Stimulated activated memory B cell treated with anti-CD40 and anti-IgM and Interleukin-4, amounts not matched to agents 10 μg/mL and 1 μg/mL and 100 μg/mL, for 72 hours (primary cell): Measurements from ENCODE around the gene TRABD2B.

Experiments used
- ATAC-seq: fragments of 150-1000 bp; cut with Tn5 transposase; 2 replicates; pipeline ENCODE4 v1.10.0; 2021
- H3K27ac Mint-ChIP-seq: one replicate; pipeline ENCODE4 v1.8.0; 2022; ENCODE audit warnings: mild to moderate bottlenecking, mixed read lengths
- H3K27me3 Mint-ChIP-seq: one replicate; pipeline ENCODE4 v1.8.0; 2022; ENCODE audit warnings: mixed read lengths
- H3K36me3 Mint-ChIP-seq: one replicate; pipeline ENCODE4 v1.8.0; 2022; ENCODE audit warnings: mixed read lengths
- H3K4me1 Mint-ChIP-seq: one replicate; pipeline ENCODE4 v1.8.0; 2022; ENCODE audit warnings: mixed read lengths
- H3K4me3 Mint-ChIP-seq: one replicate; pipeline ENCODE4 v1.8.0; 2022; ENCODE audit warnings: mild to moderate bottlenecking, moderate library complexity, mixed read lengths
- H3K9me3 Mint-ChIP-seq: one replicate; pipeline ENCODE4 v1.8.0; 2022; ENCODE audit warnings: mixed read lengths

TRABD2B gene

GRCh38 chr1:47759251-47759935 is 237.8 kb downstream of the TRABD2B start:
- Mint-ChIP-seq H3K36me3 (no peaks in the 10 kb centered on the region), H3K27me3 (peaks cover 34% of the 10 kb centered on the region), H3K9me3 (no peaks in the 10 kb centered on the region), H3K4me3 (no peak overlapping the region), H3K4me1 (no peaks in the 10 kb centered on the region), H3K27ac (no peak overlapping the region)
- ATAC-seq, result no peak

DNA sequence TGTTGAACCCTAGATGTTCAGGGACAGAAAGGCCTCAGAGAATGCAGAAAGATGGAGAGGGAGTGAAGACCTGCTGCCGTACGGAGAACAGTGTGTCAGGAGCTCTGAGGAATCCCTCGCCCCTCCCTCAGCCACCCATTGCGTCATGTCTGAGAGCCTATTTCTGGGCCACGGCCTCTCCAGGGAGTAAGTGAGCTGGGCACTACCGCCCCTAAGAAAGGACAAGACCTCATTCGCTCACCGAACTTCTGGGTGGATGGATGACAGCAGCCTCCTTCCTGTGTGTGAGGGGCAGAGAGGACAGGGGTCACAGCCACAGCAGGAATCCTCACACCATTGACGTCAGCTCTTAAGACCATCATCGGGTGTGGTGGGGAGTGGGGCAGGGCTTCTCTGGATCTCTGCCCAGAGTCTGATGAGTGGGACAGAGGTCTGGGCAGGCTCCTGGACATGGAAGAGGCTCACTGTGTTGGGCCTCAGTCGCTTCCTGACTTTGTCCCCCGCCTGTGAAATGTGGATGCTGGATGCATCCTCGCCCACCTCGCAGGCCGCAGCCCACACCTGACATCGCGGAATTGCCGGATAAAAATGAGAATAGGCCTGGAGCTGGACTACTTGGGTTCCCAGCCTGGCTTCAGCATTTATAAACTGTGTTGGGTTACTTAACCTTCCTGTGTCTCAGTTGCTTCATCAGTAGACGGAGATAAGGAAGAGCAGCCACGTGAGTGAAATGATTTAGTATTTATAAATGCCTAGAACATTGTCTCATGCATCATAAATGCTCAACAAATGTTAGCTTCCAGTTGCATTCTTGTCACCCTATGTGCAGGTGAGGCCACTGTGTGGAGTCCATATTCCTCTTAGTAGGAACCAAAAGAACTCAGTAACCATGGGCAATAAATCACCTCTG is 238.6 kb downstream of the TRABD2B start:
- Mint-ChIP-seq H3K4me3 (no peak overlapping the region), H3K4me1 (no peaks in the 10 kb centered on the region), H3K9me3 (no peaks in the 10 kb centered on the region), H3K27ac (no peak overlapping the region), H3K36me3 (no peaks in the 10 kb centered on the region), H3K27me3 (peaks cover 35% of the 10 kb centered on the region)
- ATAC-seq, result no peak

DNA sequence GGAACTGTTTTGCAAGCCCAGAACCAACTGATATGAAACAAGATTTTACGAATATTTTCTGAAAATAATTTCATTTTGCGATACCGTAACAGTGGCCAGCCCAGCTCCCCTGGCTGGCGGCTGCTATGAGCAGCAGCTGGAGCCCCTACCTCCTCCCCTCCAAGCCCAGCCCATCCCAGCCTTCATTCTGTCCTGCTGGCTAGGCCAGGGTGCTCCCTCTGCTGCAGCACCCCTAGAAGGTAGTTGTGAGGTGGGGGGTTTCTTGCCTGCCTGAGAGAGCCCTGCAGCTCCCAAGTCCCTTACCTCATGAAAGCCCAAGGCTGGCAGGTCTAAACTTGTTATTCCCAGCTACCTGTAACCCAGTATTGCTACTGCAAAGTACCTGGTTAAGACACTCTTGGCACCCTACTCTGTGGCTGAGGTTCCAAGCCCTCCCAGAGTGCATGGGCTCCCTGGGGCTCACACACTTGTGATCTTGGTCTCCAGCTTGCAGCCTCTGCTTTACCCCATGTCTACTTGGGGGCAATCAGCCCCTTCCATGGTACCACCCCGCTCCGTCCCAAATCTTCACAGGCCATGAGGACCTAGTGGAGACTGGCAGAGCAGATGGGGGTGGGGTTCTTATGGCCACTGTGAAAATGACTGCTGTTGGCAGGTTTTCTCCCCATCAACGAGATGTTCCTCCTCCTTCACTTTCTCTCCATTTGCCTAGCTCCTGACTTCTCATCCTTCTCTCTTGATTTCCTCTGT is 239.8 kb downstream of the TRABD2B start:
- ATAC-seq, result no peak
- H3K4me3 Mint-ChIP-seq, result no peak overlapping the region
- no peaks in the 10 kb centered on the region for H3K36me3 Mint-ChIP-seq
- H3K27ac Mint-ChIP-seq, result no peak overlapping the region
- H3K4me1 Mint-ChIP-seq, result no peaks in the 10 kb centered on the region
- peaks cover 41% of the 10 kb centered on the region for H3K27me3 Mint-ChIP-seq
- H3K9me3 Mint-ChIP-seq, result no peaks in the 10 kb centered on the region

- H3K9me3 Mint-ChIP-seq, result no peaks in the 10 kb centered on the region
- no peak overlapping the region for H3K27ac Mint-ChIP-seq
- H3K4me3 Mint-ChIP-seq, result no peak overlapping the region
- peaks cover 44% of the 10 kb centered on the region for H3K27me3 Mint-ChIP-seq
- no peaks in the 10 kb centered on the region for H3K4me1 Mint-ChIP-seq
- H3K36me3 Mint-ChIP-seq, result no peaks in the 10 kb centered on the region
- ATAC-seq, result no peak
These were observed 240.8 kb downstream of the TRABD2B start for GRCh38 chr1:47756411-47756810.

DNA sequence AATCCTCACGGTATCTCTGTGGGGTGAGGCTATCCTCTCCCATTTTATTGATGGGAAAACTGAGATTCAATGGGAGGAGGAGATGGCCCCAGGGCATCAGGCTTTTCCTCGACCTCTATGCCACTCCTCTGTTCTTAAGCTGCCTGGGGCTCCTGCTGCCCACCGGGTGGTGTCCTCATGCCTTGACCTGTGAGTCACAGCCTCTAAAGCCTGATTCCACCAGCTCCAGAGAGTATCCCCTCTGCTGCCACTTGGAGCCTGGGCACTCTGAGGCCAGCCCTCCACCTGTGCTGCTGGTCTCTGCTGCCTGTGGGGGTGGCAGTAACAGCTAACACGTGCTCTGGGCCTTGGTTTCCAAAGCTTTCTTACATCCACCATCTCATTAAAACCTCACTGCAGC is 241.2 kb downstream of the TRABD2B start:
- Mint-ChIP-seq H3K27ac (no peak overlapping the region), H3K36me3 (no peaks in the 10 kb centered on the region), H3K9me3 (no peaks in the 10 kb centered on the region), H3K27me3 (peaks cover 44% of the 10 kb centered on the region), H3K4me1 (no peaks in the 10 kb centered on the region), H3K4me3 (no peak overlapping the region)
- ATAC-seq, result no peak

DNA sequence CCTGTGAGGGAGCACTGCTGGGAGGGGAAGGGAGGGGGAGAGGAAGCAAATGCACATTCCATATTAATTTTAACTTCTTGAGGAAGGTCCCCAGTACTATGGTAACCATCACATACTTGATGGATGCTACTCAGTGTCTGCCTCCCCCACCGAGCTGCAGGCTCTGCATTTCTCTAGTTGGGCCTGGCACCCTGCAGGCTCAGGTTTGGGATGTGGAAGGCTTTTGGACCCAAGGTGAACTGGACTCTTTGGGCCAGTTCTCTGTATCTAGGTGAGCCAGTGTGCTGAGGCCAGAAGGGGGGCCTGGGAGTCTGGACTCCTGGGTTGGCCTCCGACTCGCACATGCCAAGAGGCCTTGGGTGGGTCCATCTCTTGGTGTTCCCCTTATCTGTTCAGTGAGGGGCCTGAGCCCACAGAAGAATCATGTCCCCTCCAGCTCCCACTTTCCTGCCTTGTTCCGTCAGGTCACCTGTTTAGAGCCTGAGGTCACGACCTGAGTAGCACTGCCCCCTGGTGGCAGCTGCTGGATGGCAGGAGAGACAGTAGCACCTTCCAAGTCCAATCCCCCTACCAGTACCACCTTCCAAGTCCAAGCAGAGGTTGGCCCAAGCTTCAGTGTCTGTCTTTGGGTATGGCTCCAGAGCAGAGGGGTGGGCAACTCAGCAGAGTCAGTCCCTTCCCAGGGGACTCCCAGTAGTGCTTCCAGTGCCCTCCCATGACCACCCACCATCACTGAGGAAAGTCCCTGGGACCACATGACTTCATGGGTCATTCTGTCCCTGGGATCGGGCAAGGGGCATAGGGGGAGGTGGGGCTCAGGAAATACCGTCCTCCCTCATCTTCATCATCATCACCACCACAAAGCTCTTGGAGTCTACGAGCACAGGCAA is 241.8 kb downstream of the TRABD2B start:
- no peaks in the 10 kb centered on the region for H3K36me3 Mint-ChIP-seq
- H3K4me3 Mint-ChIP-seq, result no peak overlapping the region
- no peaks in the 10 kb centered on the region for H3K9me3 Mint-ChIP-seq
- peaks cover 44% of the 10 kb centered on the region for H3K27me3 Mint-ChIP-seq
- ATAC-seq, result no peak
- no peak overlapping the region for H3K27ac Mint-ChIP-seq
- H3K4me1 Mint-ChIP-seq, result no peaks in the 10 kb centered on the region

GRCh38 chr1:47754221-47754620 is 243.0 kb downstream of the TRABD2B start:
- H3K4me1 Mint-ChIP-seq, result no peaks in the 10 kb centered on the region
- peaks cover 36% of the 10 kb centered on the region for H3K27me3 Mint-ChIP-seq
- H3K36me3 Mint-ChIP-seq, result no peaks in the 10 kb centered on the region
- no peak overlapping the region for H3K27ac Mint-ChIP-seq
- no peak for ATAC-seq
- H3K4me3 Mint-ChIP-seq, result no peak overlapping the region
- H3K9me3 Mint-ChIP-seq, result no peaks in the 10 kb centered on the region

DNA sequence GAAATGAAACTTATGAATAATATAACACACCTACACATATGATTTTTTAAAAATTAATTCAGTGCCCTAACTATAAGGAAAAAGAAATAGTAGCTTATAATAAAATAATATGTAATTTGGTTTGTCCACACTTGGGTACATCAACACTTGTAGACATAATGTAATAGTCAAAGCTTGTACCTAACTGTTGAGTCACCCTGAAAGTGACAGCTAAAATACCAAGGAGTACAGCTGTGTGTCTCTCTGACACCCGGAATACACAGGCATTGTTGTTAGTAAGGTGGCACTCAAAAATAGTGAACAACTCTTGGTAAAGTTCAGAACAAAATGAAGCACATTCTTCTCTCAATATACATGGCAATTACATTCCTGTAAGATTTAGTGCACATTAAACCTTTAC is 243.4 kb downstream of the TRABD2B start:
- Mint-ChIP-seq H3K27me3 (peaks cover 35% of the 10 kb centered on the region), H3K4me1 (no peaks in the 10 kb centered on the region), H3K9me3 (no peaks in the 10 kb centered on the region), H3K27ac (no peak overlapping the region), H3K36me3 (no peaks in the 10 kb centered on the region), H3K4me3 (no peak overlapping the region)
- no peak for ATAC-seq

- H3K9me3 Mint-ChIP-seq, result no peaks in the 10 kb centered on the region
- no peak overlapping the region for H3K4me3 Mint-ChIP-seq
- ATAC-seq, result no peak
- no peaks in the 10 kb centered on the region for H3K4me1 Mint-ChIP-seq
- H3K36me3 Mint-ChIP-seq, result no peaks in the 10 kb centered on the region
- no peak overlapping the region for H3K27ac Mint-ChIP-seq
- H3K27me3 Mint-ChIP-seq, result peaks cover 28% of the 10 kb centered on the region
These were observed 244.6 kb downstream of the TRABD2B start for GRCh38 chr1:47752559-47752958.

- H3K4me1 Mint-ChIP-seq, result no peaks in the 10 kb centered on the region
- H3K36me3 Mint-ChIP-seq, result no peaks in the 10 kb centered on the region
- no peaks in the 10 kb centered on the region for H3K9me3 Mint-ChIP-seq
- no peak overlapping the region for H3K27ac Mint-ChIP-seq
- no peak overlapping the region for H3K4me3 Mint-ChIP-seq
- ATAC-seq, result no peak
- H3K27me3 Mint-ChIP-seq, result peaks cover 24% of the 10 kb centered on the region
These were observed 245.2 kb downstream of the TRABD2B start for GRCh38 chr1:47751996-47752451.

- H3K4me3 Mint-ChIP-seq, result no peak overlapping the region
- no peaks in the 10 kb centered on the region for H3K4me1 Mint-ChIP-seq
- no peak overlapping the region for H3K27ac Mint-ChIP-seq
- ATAC-seq, result no peak
- H3K36me3 Mint-ChIP-seq, result no peaks in the 10 kb centered on the region
- no peaks in the 10 kb centered on the region for H3K9me3 Mint-ChIP-seq
- peaks cover 16% of the 10 kb centered on the region for H3K27me3 Mint-ChIP-seq
These were observed 246.0 kb downstream of the TRABD2B start for GRCh38 chr1:47751193-47751592.

GRCh38 chr1:47745715-47746609 is 251.2 kb downstream of the TRABD2B start:
- peaks cover 15% of the 10 kb centered on the region for H3K9me3 Mint-ChIP-seq
- H3K4me1 Mint-ChIP-seq, result no peaks in the 10 kb centered on the region
- no peaks in the 10 kb centered on the region for H3K27me3 Mint-ChIP-seq
- H3K36me3 Mint-ChIP-seq, result no peaks in the 10 kb centered on the region
- no peak overlapping the region for H3K27ac Mint-ChIP-seq
- H3K4me3 Mint-ChIP-seq, result no peak overlapping the region
- ATAC-seq, result no peak

DNA sequence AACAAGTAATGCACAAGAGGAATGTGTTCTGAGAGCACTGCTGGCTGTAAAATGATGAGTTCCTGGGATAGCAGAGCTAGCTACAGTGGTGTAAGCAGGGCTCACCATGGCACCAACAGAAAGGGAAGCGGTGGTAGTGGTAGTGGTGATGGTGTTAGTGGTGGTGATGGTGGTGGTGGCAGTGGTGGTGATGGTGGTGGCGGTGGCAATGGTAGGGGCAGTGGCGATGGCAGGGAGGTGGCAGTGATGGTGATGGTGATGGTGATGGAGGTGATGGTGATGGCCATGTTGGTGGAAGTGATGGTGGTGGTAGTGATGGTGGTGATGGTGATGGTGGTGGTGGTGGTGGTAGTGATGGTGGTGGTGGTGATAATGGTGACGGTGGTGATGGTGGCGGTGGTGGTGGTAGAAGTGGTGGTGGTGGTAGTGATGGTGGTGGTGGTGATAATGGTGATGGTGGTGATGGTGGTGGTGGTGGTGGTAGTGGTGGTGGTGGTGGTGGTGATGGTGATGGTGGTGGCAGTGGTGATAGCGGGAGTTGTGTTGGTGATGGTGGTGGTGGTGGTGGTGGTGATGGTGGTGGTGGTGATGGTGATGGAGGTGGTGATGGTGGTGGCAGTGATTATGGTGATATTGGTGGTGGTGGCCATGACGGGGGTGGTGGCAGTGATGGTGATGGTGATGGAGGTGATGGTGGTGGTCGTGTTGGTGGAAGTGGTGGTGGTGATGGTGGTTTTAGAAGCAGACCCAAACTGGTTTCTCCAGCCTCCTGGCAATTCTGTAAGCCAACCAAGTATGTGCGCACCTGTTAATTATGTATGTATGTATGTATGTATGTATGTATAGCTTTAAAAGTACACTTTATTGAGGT is 254.1 kb downstream of the TRABD2B start:
- Mint-ChIP-seq H3K36me3 (no peaks in the 10 kb centered on the region), H3K4me3 (no peak overlapping the region), H3K27ac (no peak overlapping the region), H3K9me3 (peaks cover 18% of the 10 kb centered on the region), H3K27me3 (peaks cover 20% of the 10 kb centered on the region), H3K4me1 (no peaks in the 10 kb centered on the region)
- ATAC-seq, result peak; percentile 27
